NCI-H748 (cell line): Measurements from ENCODE around the gene NEU1.

Experiments
- DNase-seq: peaks from one replicate; lab custom pipeline; 2025; ENCODE audit not compliant: unreplicated experiment; lab: John Stamatoyannopoulos, UW

Gene NEU1

GRCh38 chr6:31896856-31897611 is 34.4 kb upstream of the NEU1 start:
- peak; percentile 52 for DNase-seq

GRCh38 chr6:31896493-31896855 is 33.9 kb upstream of the NEU1 start:
- no peak for DNase-seq

GRCh38 chr6:31892821-31893220 is 30.2 kb upstream of the NEU1 start:
- no peak for DNase-seq

- no peak for DNase-seq
Observed at GRCh38 chr6:31889331-31889972, 26.8 kb upstream of the NEU1 start.

- DNase-seq: no peak
Observed at GRCh38 chr6:31888276-31889258, 25.9 kb upstream of the NEU1 start.

GRCh38 chr6:31887173-31888007 is 24.8 kb upstream of the NEU1 start:
- DNase-seq: no peak

GRCh38 chr6:31886541-31886991 is 23.9 kb upstream of the NEU1 start:
- no peak for DNase-seq

GRCh38 chr6:31884528-31885035 is 22.0 kb upstream of the NEU1 start:
- no peak for DNase-seq

- DNase-seq: no peak
Observed at GRCh38 chr6:31883676-31884075, 21.1 kb upstream of the NEU1 start.

GRCh38 chr6:31882344-31882743 is 19.7 kb upstream of the NEU1 start:
- no peak for DNase-seq

GRCh38 chr6:31881136-31881859 is 18.7 kb upstream of the NEU1 start:
- no peak for DNase-seq

- no peak for DNase-seq
Observed at GRCh38 chr6:31880616-31881015, 18.0 kb upstream of the NEU1 start.

GRCh38 chr6:31879901-31880300 is 17.3 kb upstream of the NEU1 start:
- no peak for DNase-seq

GRCh38 chr6:31879143-31879542 is 16.5 kb upstream of the NEU1 start:
- no peak for DNase-seq

- no peak for DNase-seq
Observed at GRCh38 chr6:31878726-31879125, 16.1 kb upstream of the NEU1 start, which contains the start of gene SLC44A4. TSS of gene SLC44A4 (minus strand) at chr6:31878997. CDS start at chr6:31878980, 17 bp downstream.

- no peak for DNase-seq
Observed at GRCh38 chr6:31878222-31878621, 15.6 kb upstream of the NEU1 start.

- DNase-seq: no peak
Observed at GRCh38 chr6:31877651-31878161, 15.1 kb upstream of the NEU1 start.

- DNase-seq: no peak
Observed at GRCh38 chr6:31877125-31877650, 14.6 kb upstream of the NEU1 start.

- no peak for DNase-seq
Observed at GRCh38 chr6:31876357-31876756, 13.7 kb upstream of the NEU1 start.
